Stimulated activated naive CD8-positive, alpha-beta T cell treated with anti-CD3 and anti-CD28 coated beads, Interleukin-15, amount 100 ng/mL, for 72 hours (primary cell): Measurements from ENCODE around the gene LTBP4.
"Not testable (repeated sequence)": the region's sequence is repeated elsewhere in the genome, so short reads cannot be mapped to it uniquely, and the experiment has no call there.

Experiments used
- ATAC-seq: fragments of 150-1000 bp; cut with Tn5 transposase; 2 replicates; pipeline ENCODE4 v1.10.0; 2021; ENCODE audit warnings: mild to moderate bottlenecking, moderate library complexity
- DNase-seq, 2 donors: peaks; one replicate each; pipeline ENCODE4 v3.0.0; 2021 to 2022
- H3K27ac Mint-ChIP-seq, 2 donors: one replicate each; pipeline ENCODE4 v1.8.0; 2022; ENCODE audit warnings: mild to moderate bottlenecking in 2 of 2, mixed read lengths in 2 of 2, moderate library complexity in 2 of 2
- H3K27me3 Mint-ChIP-seq: one replicate; pipeline ENCODE4 v1.8.0; 2022; ENCODE audit warnings: mixed read lengths
- H3K4me1 Mint-ChIP-seq: one replicate; pipeline ENCODE4 v1.8.0; 2022; ENCODE audit warnings: mild to moderate bottlenecking, mixed read lengths
- H3K4me3 Mint-ChIP-seq, 2 donors: one replicate each; pipeline ENCODE4 v1.8.0; 2022; ENCODE audit warnings: mild to moderate bottlenecking in 2 of 2, mixed read lengths in 2 of 2, moderate library complexity in 1 of 2
- H3K9me3 Mint-ChIP-seq, 2 donors: one replicate each; pipeline ENCODE4 v1.8.0; 2022; ENCODE audit warnings: mixed read lengths in 2 of 2

LTBP4 gene

DNA sequence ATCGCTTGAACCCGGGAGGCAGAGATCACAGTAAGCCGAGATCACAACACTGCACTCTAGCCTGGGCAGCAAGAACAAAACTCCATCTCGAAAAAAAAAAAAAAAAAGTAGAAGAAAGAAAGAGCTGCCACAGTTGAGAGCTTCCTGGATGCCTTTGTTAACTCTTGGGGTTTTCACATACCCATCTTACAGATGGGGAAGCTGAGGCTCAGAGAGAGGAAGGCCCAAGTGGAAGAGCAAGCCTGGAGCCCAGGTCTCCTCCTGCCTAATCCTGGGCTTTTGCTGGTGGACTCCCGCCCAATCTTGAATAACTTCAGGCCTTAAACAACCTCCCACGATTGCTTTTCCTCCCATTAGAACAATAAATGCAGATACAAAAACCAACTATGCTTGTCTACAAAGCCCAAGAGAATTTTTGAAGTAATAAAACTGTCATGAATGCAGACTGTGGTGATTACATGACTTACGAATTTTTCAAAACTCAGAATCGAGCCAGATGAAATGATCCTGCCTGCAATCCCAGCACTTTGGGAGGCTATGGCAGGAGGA is 41.7 kb downstream of the LTBP4 start:
- Mint-ChIP-seq H3K4me3 (no peak overlapping the region), H3K27ac (no peak overlapping the region), H3K4me1 (peaks cover 20% of the 10 kb centered on the region), H3K9me3 (no peaks in the 10 kb centered on the region), H3K27me3 (peaks cover 36% of the 10 kb centered on the region)
- ATAC-seq (no peak), DNase-seq (no peak)

DNA sequence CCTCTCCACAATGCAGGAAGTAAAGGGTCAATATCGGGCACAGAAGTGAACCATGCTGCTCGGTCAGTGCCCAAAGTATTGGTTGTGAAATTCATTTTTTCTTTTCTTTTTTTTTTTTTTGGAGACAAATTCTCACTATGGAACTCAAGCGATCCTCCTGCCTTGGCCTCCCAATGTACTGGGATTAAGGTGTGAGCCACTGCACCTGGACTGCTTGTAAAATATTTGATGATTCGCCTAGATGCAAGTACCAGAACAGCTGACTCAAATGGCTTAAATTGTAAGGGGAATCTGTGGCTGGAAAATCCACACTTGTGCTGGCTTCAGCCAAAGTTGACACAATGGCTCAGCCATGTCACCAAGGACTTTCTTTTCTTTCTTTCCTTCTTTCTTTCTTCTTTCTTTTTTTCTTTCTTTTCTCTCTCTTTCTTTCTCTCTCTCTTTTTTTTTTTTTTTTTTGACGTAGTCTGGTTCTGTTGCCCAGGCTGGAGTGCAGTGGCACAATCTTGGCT is 45.6 kb downstream of the LTBP4 start:
- H3K4me1 Mint-ChIP-seq: peaks cover 9% of the 10 kb centered on the region
- no peak overlapping the region for H3K4me3 Mint-ChIP-seq
- H3K27me3 Mint-ChIP-seq: peaks cover 15% of the 10 kb centered on the region
- H3K27ac Mint-ChIP-seq: no peak overlapping the region
- no peaks in the 10 kb centered on the region for H3K9me3 Mint-ChIP-seq
- ATAC-seq (no peak), DNase-seq (no peak)

DNA sequence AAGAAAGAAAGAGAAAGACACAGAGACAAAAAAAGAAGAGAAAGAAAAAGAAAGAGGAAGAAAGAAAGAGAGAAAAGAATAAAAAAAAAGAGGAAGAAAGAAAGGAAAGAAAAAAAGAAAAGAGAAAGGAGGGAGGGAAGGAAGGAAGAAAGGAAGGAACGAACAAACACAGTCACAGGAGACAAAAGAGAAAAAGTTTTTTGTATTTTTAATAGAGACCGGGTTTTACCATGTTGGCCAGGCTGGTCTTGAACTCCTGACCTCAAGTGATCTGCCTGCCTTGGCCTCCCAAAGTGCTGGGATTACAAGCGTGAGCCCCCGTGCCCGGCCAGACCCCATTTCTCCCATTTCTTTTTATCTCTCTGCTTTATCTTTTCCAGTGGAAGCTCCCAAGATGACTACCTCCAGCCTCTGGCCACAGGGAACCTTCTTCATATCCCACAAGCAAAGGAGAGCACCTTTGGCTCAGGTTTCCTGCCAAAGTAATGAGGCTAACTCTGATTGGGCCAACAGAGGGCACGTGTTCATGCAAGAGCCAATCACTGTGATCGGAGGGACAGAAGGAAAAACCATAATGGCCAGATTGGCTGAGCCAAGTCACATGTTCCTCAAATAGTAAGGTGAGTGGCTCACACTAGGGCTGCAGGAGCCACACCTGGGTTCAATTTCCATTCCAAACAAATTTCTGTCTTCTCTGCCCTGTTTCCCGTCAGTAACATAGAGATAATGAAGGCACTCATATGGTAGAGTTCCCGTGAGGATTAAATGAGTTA is 48.9 kb downstream of the LTBP4 start:
- H3K27ac Mint-ChIP-seq: peak overlapping the region in 1 of 2 donors; percentile 42
- H3K27me3 Mint-ChIP-seq: peaks cover 15% of the 10 kb centered on the region
- DNase-seq: not testable (repeated sequence)

DNA sequence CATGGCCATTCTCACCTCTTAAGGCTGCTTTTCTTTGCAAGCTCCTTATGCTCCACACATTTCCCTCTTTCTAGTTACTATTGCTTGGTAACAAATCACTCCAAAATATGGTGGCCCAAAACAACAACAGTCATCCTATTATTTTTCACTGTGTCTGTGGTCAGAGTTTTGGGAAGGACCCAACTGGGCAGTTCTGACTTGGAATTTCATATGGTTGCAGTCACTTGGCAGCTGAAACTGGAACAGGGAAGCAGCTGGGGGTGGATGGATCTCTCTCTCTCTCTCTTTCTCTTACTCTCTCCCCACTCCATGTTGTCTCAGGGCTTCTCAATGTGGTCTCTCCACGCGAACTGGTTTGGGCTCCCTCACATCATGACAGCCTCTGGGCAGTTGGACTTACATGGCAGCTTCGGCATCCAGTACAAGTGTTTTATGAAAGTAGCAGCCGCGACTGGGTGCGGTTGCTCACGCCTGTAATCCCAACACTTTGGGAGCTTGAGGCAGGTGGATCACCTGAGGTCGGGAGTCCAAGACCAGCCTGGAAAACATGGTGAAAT is 49.7 kb downstream of the LTBP4 start:
- peaks cover 7% of the 10 kb centered on the region for H3K4me1 Mint-ChIP-seq
- ATAC-seq (no peak), DNase-seq (no peak)
- peaks cover 12% of the 10 kb centered on the region for H3K27me3 Mint-ChIP-seq
- H3K9me3 Mint-ChIP-seq: no peaks in the 10 kb centered on the region
- no peak overlapping the region for H3K27ac Mint-ChIP-seq
- H3K4me3 Mint-ChIP-seq: no peak overlapping the region

More for the DNA sequence above, 48.9 kb downstream of the LTBP4 start:
- ATAC-seq, H3K4me1 Mint-ChIP-seq, H3K9me3 Mint-ChIP-seq, H3K4me3 Mint-ChIP-seq: not testable (repeated sequence)

DNA sequence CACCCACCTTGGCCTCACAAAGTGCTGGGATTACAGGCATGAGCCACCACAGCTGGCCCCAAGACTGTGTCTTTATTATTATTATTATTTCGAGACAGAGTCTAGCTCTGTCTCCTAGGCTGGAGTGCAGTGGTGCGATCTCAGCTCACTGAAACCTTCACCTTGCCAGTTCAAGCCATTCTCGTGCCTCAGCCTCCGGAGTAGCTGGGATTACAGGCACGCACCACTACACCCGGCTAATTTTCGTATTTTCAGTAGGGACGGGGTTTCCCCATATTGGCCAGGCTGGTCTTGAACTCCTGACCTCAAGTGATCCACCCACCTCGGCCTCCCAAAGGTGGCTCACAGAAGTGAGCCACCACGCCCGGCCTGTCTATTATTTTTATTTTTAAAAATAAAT is 51.1 kb downstream of the LTBP4 start:
- not testable (repeated sequence) for H3K27ac Mint-ChIP-seq

DNA sequence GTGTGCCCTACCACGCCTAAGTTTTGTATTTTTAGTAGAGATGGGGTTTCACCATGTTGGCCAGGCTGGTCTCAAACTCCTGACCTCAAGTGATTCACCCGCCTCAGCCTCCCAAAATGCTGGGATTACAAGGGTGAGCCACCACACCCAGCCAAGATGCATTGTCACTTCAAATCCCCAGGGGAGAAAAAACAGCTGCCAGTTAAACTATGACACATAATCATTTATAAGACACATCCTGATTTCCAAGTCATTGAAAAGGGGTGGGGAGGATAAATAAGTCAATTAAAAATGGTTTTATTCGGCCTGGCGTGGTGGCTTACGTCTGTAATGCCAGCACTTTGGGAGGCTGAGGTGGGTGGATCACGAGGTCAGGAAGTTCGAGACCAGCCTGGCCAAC is 54.5 kb downstream of the LTBP4 start:
- not testable (repeated sequence) for H3K27me3 Mint-ChIP-seq, H3K4me3 Mint-ChIP-seq, DNase-seq, H3K27ac Mint-ChIP-seq, H3K9me3 Mint-ChIP-seq, H3K4me1 Mint-ChIP-seq, ATAC-seq

More for the DNA sequence above, 51.1 kb downstream of the LTBP4 start:
- H3K27me3 Mint-ChIP-seq, H3K4me3 Mint-ChIP-seq, ATAC-seq, H3K9me3 Mint-ChIP-seq, H3K4me1 Mint-ChIP-seq, DNase-seq: not testable (repeated sequence)

DNA sequence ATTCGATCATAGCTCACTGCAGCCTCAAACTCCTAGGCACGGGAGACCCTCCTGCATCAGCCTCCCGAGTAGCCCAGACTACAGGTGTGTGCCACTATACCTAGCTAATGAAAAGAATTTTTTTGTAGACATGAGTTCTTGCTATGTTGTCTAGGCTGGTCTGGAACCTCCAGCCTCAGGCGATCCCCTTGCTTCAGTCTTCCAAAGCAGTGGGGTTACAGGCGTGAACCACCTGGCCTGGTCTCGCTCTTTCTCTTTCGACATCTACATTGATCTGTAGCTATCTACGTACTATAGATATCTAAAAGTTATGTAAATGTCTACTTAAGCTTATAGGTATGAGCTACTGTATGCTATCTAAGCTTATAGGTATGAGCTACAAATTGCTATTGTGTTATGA is 56.9 kb downstream of the LTBP4 start:
- no peak for DNase-seq
- ATAC-seq: no peak
- Mint-ChIP-seq H3K4me1 (peaks cover 13% of the 10 kb centered on the region), H3K27me3 (no peaks in the 10 kb centered on the region), H3K27ac (no peak overlapping the region), H3K4me3 (no peak overlapping the region), H3K9me3 (no peaks in the 10 kb centered on the region)

DNA sequence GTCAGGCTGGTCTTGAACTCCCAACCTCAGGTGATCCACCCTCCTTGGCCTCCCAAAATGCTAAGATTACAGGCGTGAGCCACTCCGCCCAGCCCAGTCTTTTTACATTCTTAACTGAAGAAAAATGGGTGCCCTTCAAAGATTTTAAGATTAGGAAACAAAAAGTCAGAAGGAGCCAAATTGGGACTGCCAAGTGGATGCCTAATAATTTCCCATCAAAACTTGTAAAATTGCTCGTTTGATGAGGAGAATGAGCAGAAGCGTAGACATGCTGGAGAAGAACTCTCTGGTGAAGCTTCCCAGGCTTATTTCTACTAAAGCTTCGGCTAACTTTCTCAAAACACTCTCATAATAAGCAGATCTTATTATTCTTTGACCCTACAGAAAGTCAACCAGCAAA is 57.9 kb downstream of the LTBP4 start:
- H3K4me1 Mint-ChIP-seq: peaks cover 23% of the 10 kb centered on the region
- H3K9me3 Mint-ChIP-seq: no peaks in the 10 kb centered on the region
- no peaks in the 10 kb centered on the region for H3K27me3 Mint-ChIP-seq
- ATAC-seq (no peak), DNase-seq (no peak)
- no peak overlapping the region for H3K4me3 Mint-ChIP-seq
- no peak overlapping the region for H3K27ac Mint-ChIP-seq

DNA sequence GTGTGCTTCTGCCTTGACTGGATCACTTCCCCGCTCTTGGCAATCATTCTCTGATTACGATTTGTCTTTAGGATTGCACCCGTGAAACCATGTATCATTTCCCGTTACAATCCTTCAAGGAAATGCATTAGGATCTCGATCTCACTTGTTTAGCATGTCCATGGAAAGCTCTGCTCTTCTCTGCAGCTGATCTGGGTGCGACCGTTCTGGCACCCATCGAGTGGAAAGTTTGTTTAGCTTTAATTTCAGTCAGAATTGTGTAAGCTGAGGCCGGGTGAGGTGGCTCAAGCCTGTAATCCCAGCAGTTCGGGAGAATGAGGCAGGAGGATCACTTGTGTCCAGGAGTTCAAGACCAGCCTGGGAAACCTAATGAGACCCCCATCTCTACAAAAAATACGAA is 58.4 kb downstream of the LTBP4 start:
- Mint-ChIP-seq H3K9me3 (no peaks in the 10 kb centered on the region), H3K27ac (no peak overlapping the region), H3K4me1 (peaks cover 24% of the 10 kb centered on the region), H3K4me3 (no peak overlapping the region), H3K27me3 (no peaks in the 10 kb centered on the region)
- no peak for ATAC-seq
- no peak for DNase-seq

DNA sequence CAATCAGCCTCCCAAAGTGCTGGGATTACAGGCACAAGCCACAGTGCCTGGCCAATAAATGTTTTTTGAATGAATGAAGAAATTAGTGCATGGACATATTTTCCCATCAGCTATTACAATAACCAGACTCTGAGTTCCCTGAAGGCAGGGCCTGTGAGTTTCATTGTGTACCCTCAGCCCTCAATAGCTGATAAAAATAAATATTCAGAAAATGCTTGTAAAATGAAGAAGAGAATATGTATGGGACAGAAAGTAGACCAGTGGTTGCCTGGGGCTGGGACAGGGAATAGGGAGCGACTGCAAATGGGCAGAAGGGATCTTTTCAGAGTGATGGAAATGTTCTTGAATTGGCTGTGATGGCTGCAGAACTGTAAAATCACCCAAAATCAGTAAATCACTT is 60.4 kb downstream of the LTBP4 start:
- H3K4me3 Mint-ChIP-seq: no peak overlapping the region
- no peak for DNase-seq
- no peaks in the 10 kb centered on the region for H3K27me3 Mint-ChIP-seq
- peaks cover 26% of the 10 kb centered on the region for H3K4me1 Mint-ChIP-seq
- no peak overlapping the region for H3K27ac Mint-ChIP-seq
- no peak for ATAC-seq
- no peaks in the 10 kb centered on the region for H3K9me3 Mint-ChIP-seq

DNA sequence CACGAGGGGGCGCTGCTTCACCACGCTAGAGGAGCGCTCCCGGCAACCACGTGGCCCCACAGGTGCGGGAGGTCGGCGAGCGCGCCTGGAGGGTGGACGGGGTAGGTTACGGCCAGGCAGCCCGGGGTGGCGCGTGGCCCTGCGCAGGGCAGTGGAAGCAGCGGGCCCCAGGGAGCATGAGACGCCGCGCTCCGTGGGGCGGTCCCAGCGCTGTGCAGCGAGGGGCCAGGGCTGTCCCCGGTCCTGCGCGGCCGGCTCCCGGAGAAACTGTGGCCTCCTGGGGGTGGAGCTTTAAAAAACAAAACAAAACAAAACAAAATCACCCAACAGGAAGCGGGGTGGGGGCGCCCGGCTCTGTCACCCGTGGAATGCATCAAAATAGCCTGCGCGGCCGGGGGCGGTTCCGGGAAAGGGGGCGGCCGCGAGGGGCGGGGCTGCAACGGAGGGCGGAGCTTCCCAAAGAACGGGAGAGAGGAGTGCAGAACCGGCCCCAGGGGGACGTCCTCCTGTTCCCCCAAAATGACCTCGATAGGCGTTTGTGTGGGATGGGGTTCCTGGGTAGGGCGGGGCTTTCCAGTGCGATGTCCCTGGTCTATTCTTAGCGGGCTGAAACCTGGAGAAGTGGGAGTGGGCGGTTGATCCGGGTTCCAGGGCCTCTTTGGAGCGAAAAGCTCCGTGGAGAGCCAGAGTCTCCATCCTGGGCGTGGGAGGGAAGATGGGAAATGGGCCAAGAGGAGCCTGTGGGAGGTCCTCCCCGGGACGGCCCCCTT is 61.9 kb downstream of the LTBP4 start:
- DNase-seq (peak; percentile 91 to 94), ATAC-seq (peak; percentile 94)
- Mint-ChIP-seq H3K4me1 (peaks cover 31% of the 10 kb centered on the region), H3K9me3 (no peaks in the 10 kb centered on the region), H3K27me3 (no peaks in the 10 kb centered on the region), H3K27ac (peak overlapping the region; percentile 80 to 90), H3K4me3 (peak overlapping the region; percentile 77 to 84)

DNA sequence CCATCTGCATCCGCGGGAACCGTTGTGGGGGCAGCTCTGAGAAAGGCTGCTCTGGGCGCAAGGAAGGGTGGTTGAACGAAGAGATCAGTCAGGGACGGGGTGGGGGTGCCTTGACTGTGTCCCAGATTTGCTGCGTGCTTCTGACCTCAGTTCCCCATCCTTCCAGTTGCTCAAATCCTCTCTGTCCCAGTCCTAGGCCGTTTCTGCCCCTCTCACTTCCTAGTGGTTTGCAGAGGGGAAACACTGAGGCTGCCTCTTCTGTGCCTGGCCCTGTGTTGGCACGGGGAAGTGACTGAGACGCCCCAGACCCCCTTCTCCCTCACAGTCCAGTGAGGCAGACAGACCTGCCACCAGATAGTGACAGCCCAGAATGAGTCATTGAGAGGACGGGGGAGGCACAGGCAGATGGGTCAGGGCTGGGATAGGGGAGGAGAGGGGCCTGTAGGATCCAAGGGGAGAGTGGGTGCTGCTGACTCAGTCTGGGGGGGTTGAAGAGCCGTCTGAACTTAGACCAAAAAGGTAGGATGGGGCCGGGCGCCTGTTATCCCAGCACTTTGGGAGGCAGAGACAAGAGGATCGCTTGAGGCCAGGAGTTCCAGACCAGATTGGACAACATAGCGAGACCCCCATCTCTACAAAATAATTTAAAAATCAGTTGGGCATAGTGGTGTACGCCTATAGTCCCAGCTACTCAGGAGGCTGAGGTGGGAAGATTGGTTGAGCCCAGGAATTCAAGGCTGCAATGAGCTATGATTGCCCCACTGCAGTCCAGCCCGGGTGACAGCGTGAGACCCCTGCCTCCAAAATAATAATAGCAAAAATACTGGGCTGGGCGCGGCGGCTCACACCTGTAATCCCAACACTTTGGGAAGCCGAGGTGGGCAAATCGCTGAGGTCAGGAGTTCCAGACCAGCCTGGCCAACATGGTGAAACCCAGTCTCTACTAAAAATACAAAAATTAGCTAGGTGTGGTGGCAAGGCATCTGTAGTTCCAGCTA is 62.8 kb downstream of the LTBP4 start:
- no peaks in the 10 kb centered on the region for H3K27me3 Mint-ChIP-seq
- H3K27ac Mint-ChIP-seq: peak overlapping the region; percentile 70 to 80
- H3K4me3 Mint-ChIP-seq: peak overlapping the region; percentile 77 to 84
- DNase-seq: peak in 1 of 2 donors; percentile 9
- ATAC-seq: no peak
- peaks cover 31% of the 10 kb centered on the region for H3K4me1 Mint-ChIP-seq
- no peaks in the 10 kb centered on the region for H3K9me3 Mint-ChIP-seq

DNA sequence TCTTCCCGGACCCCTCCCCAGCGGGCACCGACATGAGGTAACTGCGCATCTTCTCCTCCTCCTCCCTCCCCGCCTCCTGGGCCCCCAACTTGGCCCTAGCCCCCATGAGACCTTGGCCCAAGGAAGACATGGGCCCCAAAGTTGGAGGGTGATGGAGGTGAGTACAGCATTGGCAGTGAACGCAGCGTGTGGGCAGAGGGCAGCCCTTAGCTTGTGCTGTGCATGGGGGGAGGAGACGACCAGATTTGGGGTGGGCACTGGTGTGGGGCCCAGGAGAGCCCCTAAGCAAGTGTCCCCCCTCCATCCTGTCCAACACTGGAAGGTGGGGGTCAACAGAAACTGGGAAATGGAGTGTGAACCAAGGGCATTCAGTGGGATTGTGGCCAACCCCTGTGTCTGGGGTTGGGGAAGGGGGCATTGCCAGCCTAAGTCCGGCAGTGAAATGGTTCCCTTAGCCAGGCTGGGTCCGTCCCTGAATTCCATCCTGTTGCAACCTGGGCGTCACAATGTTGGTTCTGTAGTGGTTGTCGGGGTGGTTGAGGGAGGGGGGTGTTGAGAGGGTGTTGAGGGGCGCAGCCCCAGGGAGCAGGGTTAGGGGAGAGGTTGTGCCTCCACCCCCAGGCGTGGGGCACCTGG is 65.8 kb downstream of the LTBP4 start:
- no peaks in the 10 kb centered on the region for H3K9me3 Mint-ChIP-seq

DNA sequence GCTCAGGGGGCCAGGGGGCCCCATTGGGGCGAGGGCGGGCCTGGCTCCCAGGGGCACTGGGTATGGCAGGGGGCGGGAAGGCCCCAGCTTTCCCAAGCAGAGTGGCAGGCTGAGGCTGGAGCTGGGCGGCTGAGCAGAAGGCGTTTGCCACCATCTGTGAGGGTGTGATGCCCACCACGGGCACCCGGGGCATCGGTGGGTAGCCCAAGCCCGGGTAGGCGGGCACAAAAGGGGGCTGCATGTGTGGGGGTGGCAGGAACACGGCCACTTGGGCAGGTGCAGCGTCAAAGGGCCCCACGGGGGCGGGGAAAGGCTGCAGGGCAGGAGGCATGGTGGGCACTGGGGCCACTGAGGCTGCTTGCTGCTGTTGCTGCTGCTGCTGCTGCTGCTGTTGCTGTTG is 66.4 kb downstream of the LTBP4 start:
- Mint-ChIP-seq H3K27me3 (no peaks in the 10 kb centered on the region), H3K27ac (no peak overlapping the region), H3K4me3 (no peak overlapping the region), H3K9me3 (no peaks in the 10 kb centered on the region), H3K4me1 (peaks cover 27% of the 10 kb centered on the region)
- ATAC-seq (no peak), DNase-seq (no peak)

More for the DNA sequence above, 65.8 kb downstream of the LTBP4 start:
- no peak for ATAC-seq
- H3K4me3 Mint-ChIP-seq: no peak overlapping the region
- H3K4me1 Mint-ChIP-seq: peaks cover 31% of the 10 kb centered on the region
- no peaks in the 10 kb centered on the region for H3K27me3 Mint-ChIP-seq
- no peak overlapping the region for H3K27ac Mint-ChIP-seq
- DNase-seq: no peak
